Suprapubic skin (tissue), 4 donors: Measurements from ENCODE around the gene IL36B.

Source experiments
- POLR2A ChIP-seq, 2 donors: fragments of 450-650 bp; IDR thresholded peaks; one replicate each; pipeline ENCODE4 v1.6.1; 2017; ENCODE audit warnings: antibody characterized with exemption in 2 of 2, mild to moderate bottlenecking in 2 of 2, moderate library complexity in 2 of 2
- POLR2AphosphoS5 ChIP-seq, 3 donors: sonication (generic); formaldehyde crosslinking; IDR thresholded peaks; one replicate each; pipeline ENCODE4 v1.6.1; 2017; ENCODE audit warnings: antibody characterized with exemption in 3 of 3
- TF ChIP-seq, protein P1 (sequence below), 2 donors: fragments of 200-600 bp in 1 of 2; fragments of 450-650 bp in 1 of 2; sonication (generic) in 1 of 2; IDR thresholded peaks; one replicate each; pipeline ENCODE4 v1.5.1; 2016 to 2019; ENCODE audit warnings: antibody characterized with exemption in 2 of 2, mild to moderate bottlenecking in 1 of 2, moderate library complexity in 1 of 2

DNA sequence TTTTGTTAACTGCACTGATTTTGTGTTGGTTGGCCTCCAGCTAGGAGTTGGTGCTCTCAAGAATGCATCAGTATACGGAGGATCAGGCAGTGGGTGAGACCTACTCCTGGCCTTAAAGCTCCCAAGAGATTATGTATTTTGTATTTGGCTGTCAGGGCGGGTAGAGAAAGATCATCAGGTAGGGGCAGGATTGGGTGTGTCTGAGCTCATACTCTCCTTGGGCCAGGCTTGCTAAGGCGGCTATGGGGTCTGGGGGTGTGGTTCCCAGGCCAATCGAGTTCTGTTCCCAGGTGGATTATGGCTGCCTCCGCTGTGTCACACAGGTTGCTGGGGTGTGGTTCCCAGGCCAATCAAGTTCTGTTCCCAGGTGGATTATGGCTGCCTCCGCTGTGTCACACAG lies 45.9 kb upstream of the IL36B start:
- TF ChIP-seq, protein P1, sequence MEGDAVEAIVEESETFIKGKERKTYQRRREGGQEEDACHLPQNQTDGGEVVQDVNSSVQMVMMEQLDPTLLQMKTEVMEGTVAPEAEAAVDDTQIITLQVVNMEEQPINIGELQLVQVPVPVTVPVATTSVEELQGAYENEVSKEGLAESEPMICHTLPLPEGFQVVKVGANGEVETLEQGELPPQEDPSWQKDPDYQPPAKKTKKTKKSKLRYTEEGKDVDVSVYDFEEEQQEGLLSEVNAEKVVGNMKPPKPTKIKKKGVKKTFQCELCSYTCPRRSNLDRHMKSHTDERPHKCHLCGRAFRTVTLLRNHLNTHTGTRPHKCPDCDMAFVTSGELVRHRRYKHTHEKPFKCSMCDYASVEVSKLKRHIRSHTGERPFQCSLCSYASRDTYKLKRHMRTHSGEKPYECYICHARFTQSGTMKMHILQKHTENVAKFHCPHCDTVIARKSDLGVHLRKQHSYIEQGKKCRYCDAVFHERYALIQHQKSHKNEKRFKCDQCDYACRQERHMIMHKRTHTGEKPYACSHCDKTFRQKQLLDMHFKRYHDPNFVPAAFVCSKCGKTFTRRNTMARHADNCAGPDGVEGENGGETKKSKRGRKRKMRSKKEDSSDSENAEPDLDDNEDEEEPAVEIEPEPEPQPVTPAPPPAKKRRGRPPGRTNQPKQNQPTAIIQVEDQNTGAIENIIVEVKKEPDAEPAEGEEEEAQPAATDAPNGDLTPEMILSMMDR (IDR thresholded peaks at IDR 0.05) = no peak
- TF ChIP-seq POLR2AphosphoS5 (IDR thresholded peaks at IDR 0.05) = no peak
- TF ChIP-seq POLR2A (IDR thresholded peaks at IDR 0.05) = no peak
